H1 (cell line): ENCODE data around the gene SLC25A48. TPM values are rescaled to one million over a fixed set of nuclear protein-coding genes. Genes with fewer than 3 reads are reported as not detected.

Source experiments
- CTCF ChIA-PET: fragments of 300-600 bp; sonication (Branson Sonifier 250); formaldehyde crosslinking; loops from one replicate; lab custom pipeline; 2021; ENCODE audit not compliant: partially characterized antibody; lab: Charles Lee
- POLR2A ChIA-PET: fragments of 300-600 bp; sonication (Branson Sonifier 250); formaldehyde crosslinking; loops from one replicate; lab custom pipeline; 2021; ENCODE audit warnings: inconsistent platforms; ENCODE audit not compliant: partially characterized antibody; lab: Charles Lee
- DNase-seq, 2 experiments: peaks; one replicate each; pipeline versions ENCODE4 v3.0.0 to v3.0.0-alpha.2; 2010 to 2022; ENCODE audit warnings: low spot score in 2 of 2, low read depth in 1 of 2, mixed read lengths in 1 of 2
- FAIRE-seq: peaks from 2 replicates; lab custom pipeline; 2011; peaks lifted over from hg19 to GRCh38; lab: Jason Lieb, UNC
- H2AFZ ChIP-seq: 2 replicates; pipeline ENCODE4 v1.8.1; 2012; ENCODE audit warnings: low read length, inconsistent platforms
- H2AK5ac ChIP-seq: 2 replicates; pipeline ENCODE4 v1.6.1; 2013; ENCODE audit warnings: low read depth, low read length
- H2BK120ac ChIP-seq: replicated peaks from 2 replicates; pipeline ENCODE3; 2013; ENCODE audit warnings: low read depth, low read length, inconsistent platforms
- H2BK12ac ChIP-seq: 2 replicates; pipeline ENCODE4 v1.6.1; 2013; ENCODE audit warnings: low read depth, low read length
- H2BK15ac ChIP-seq: 2 replicates; pipeline ENCODE4 v1.6.1; 2013; ENCODE audit warnings: low read length
- H2BK20ac ChIP-seq: 2 replicates; pipeline ENCODE4 v1.6.1; 2013; ENCODE audit warnings: low read length
- H2BK5ac ChIP-seq: 2 replicates; pipeline ENCODE4 v1.6.1; 2013; ENCODE audit warnings: low read depth, low read length
- H3K14ac ChIP-seq: 2 replicates; pipeline ENCODE4 v1.6.1; 2013; ENCODE audit warnings: inconsistent platforms; ENCODE audit not compliant: insufficient read length
- H3K18ac ChIP-seq: 2 replicates; pipeline ENCODE4 v1.6.1; 2013; ENCODE audit warnings: low read length; ENCODE audit errors: extremely low read depth
- H3K23ac ChIP-seq: 2 replicates; pipeline ENCODE4 v1.6.1; 2013; ENCODE audit warnings: inconsistent platforms; ENCODE audit not compliant: insufficient read length
- H3K23me2 ChIP-seq: 2 replicates; pipeline ENCODE4 v1.6.1; 2013; ENCODE audit warnings: low read depth, low read length
- H3K27ac ChIP-seq: 2 replicates; pipeline ENCODE4 v1.6.1; 2011; ENCODE audit warnings: low read depth, low read length, inconsistent platforms
- H3K27me3 ChIP-seq, 4 experiments: replicated peaks in 1 of 4; 1 replicate in 1 of 4; 2 replicates in 3 of 4; pipeline versions ENCODE4 v1.6.1 to v1.8.1; 2011 to 2013; ENCODE audit warnings: low read length in 3 of 4, mild to moderate bottlenecking in 3 of 4, inconsistent platforms in 2 of 4, mixed read lengths in 2 of 4, moderate library complexity in 1 of 4; ENCODE audit not compliant: control insufficient read depth in 3 of 4, insufficient read depth in 3 of 4; ENCODE audit errors: extremely low read depth in 1 of 4
- H3K36me3 ChIP-seq, 4 experiments: 2 replicates each; pipeline versions ENCODE4 v1.6.1 to v1.8.1; 2011 to 2013; ENCODE audit warnings: mild to moderate bottlenecking in 4 of 4, low read length in 3 of 4, moderate library complexity in 2 of 4, control low read depth in 1 of 4, inconsistent platforms in 1 of 4; ENCODE audit not compliant: insufficient read depth in 4 of 4, control insufficient read depth in 2 of 4
- H3K4ac ChIP-seq: replicated peaks from 2 replicates; pipeline ENCODE3; 2013; ENCODE audit warnings: low read length, low read depth, mixed read lengths, inconsistent platforms; ENCODE audit not compliant: insufficient read length
- H3K4me1 ChIP-seq, 4 experiments: replicated peaks in 1 of 4; 1 replicate in 1 of 4; 2 replicates in 3 of 4; pipeline versions ENCODE4 v1.6.1 to v1.8.1; 2011 to 2013; ENCODE audit warnings: low read length in 3 of 4, inconsistent platforms in 2 of 4, mixed read lengths in 1 of 4; ENCODE audit not compliant: insufficient read depth in 4 of 4, control insufficient read depth in 3 of 4
- H3K4me2 ChIP-seq, 2 experiments: 2 replicates each; pipeline versions ENCODE4 v1.6.1 to v1.8.1; 2011 to 2013; ENCODE audit warnings: low read depth in 2 of 2, low read length in 2 of 2, control low read depth in 1 of 2, inconsistent platforms in 1 of 2, mild to moderate bottlenecking in 1 of 2; ENCODE audit not compliant: insufficient read depth in 1 of 2
- H3K4me3 ChIP-seq, 4 experiments: fragments of 200-600, 300-600 bp in 1 of 4; sonication (generic), shearing (Covaris generic), sonication (Bioruptor Twin) in 1 of 4; 2 replicates each; pipeline versions ENCODE4 v1.5.1 to v1.8.1; 2011 to 2016; ENCODE audit warnings: low read length in 4 of 4, low read depth in 3 of 4, control low read depth in 2 of 4, inconsistent platforms in 2 of 4, mild to moderate bottlenecking in 2 of 4, mixed read lengths in 1 of 4, moderate library complexity in 1 of 4; ENCODE audit not compliant: insufficient read depth in 2 of 4; ENCODE audit errors: extremely low read depth in 1 of 4
- H3K56ac ChIP-seq: replicated peaks from 2 replicates; pipeline ENCODE3; 2013; ENCODE audit warnings: low read depth, mild to moderate bottlenecking, mixed read lengths, low read length, inconsistent platforms; ENCODE audit not compliant: insufficient read length
- H3K79me1 ChIP-seq: 2 replicates; pipeline ENCODE4 v1.6.1; 2013; ENCODE audit warnings: low read depth, low read length, control low read depth
- H3K79me2 ChIP-seq, 2 experiments: 2 replicates each; pipeline versions ENCODE4 v1.6.1 to v1.8.1; 2012 to 2013; ENCODE audit warnings: low read length in 2 of 2, mild to moderate bottlenecking in 2 of 2, inconsistent platforms in 1 of 2; ENCODE audit not compliant: insufficient read depth in 2 of 2, control insufficient read depth in 1 of 2
- H3K9ac ChIP-seq, 4 experiments: replicated peaks in 1 of 4; 1 replicate in 1 of 4; 2 replicates in 3 of 4; pipeline versions ENCODE4 v1.6.1 to v1.8.1; 2011 to 2013; ENCODE audit warnings: low read depth in 3 of 4, low read length in 3 of 4, control low read depth in 2 of 4, mild to moderate bottlenecking in 2 of 4, moderate library complexity in 2 of 4, inconsistent platforms in 1 of 4; ENCODE audit errors: extremely low read depth in 1 of 4
- H3K9me3 ChIP-seq, 2 experiments: 2 replicates each; pipeline versions ENCODE4 v1.6.1 to v1.8.1; 2012 to 2013; ENCODE audit warnings: mild to moderate bottlenecking in 2 of 2, moderate library complexity in 2 of 2, control low read depth in 1 of 2, inconsistent platforms in 1 of 2, low read depth in 1 of 2, low read length in 1 of 2, mixed read lengths in 1 of 2; ENCODE audit not compliant: insufficient read depth in 2 of 2
- H4K20me1 ChIP-seq, 2 experiments: replicated peaks in 1 of 2; 2 replicates each; pipeline versions ENCODE3 to v1.8.1; 2011 to 2013; ENCODE audit warnings: inconsistent platforms in 2 of 2, low read length in 2 of 2, mild to moderate bottlenecking in 1 of 2; ENCODE audit not compliant: insufficient read depth in 2 of 2, control insufficient read depth in 1 of 2
- H4K5ac ChIP-seq: 2 replicates; pipeline ENCODE4 v1.6.1; 2013; ENCODE audit warnings: low read length, low read depth, mixed read lengths, inconsistent platforms; ENCODE audit not compliant: insufficient read length
- H4K8ac ChIP-seq: 2 replicates; pipeline ENCODE4 v1.8.0; 2013; ENCODE audit warnings: mild to moderate bottlenecking, moderate library complexity, low read length, inconsistent platforms; ENCODE audit not compliant: insufficient read depth; ENCODE audit errors: extremely low read depth
- H4K91ac ChIP-seq: replicated peaks from 2 replicates; pipeline ENCODE3; 2013; ENCODE audit warnings: low read length, mixed read lengths, inconsistent platforms; ENCODE audit not compliant: insufficient read length
- ATF3 ChIP-seq: IDR thresholded peaks from 2 replicates; pipeline ENCODE4 v1.6.1; 2011; ENCODE audit warnings: low read depth, mild to moderate bottlenecking, low read length; ENCODE audit not compliant: insufficient read depth
- RFX5 ChIP-seq: IDR thresholded peaks from 2 replicates; pipeline ENCODE4 v1.6.1; 2011; ENCODE audit warnings: low read depth, low read length, improper control_type of control experiment, borderline replicate concordance
- WGBS, 2 experiments: shearing (Covaris generic) in 1 of 2; methylation state at CpG; one replicate each; pipeline versions ENCODE4 v1.1.6 to v1.1.7; 2013 to 2015; ENCODE audit warnings: low lambda C conversion rate in 2 of 2, mixed read lengths in 2 of 2, inconsistent platforms in 1 of 2, low coverage in 1 of 2, missing lambda C conversion rate in 1 of 2; ENCODE audit not compliant: insufficient replicate concordance in 2 of 2, insufficient coverage in 1 of 2, insufficient read length in 1 of 2; ENCODE audit errors: extremely low coverage in 1 of 2, missing lambda C conversion rate in 1 of 2; 5-methylcytosine and 5-hydroxymethylcytosine counted together
- polyA plus RNA-seq, 7 experiments: library from polyadenylated mRNA; depleted of rRNA in 3 of 7; stranded (reverse) in 5 of 7; unstranded in 2 of 7; fragments of >200 nt in 5 of 7; fragments of 200-250 nt in 2 of 7; gene quantifications; 1 replicate in 5 of 7; 2 replicates in 1 of 7; 4 replicates in 1 of 7; pipeline versions ENCODE4 v1.2.1 to v1.2.3, GENCODE V29; 2011 to 2013; ENCODE audit warnings: missing spikeins in 2 of 7, mixed read lengths in 2 of 7
- total RNA-seq: library from RNA; stranded (reverse); fragmentation: NEBNext Ultra II Directional; extraction: Animal tissue kit (Norgen Biotek cat#: 25700); gene quantifications from 2 replicates; pipeline ENCODE4 v1.2.1, GENCODE V29; 2021

SLC25A48 gene
- total and polyA plus RNA-seq, 2 of the 8 experiments (the other 6 are each of a cell fraction or from before 2014, with no cell fraction given), result 1.3 to 1.8 TPM

GRCh38 chr5:135839566-135839965 is 5.1 kb downstream of the SLC25A48 start:
- Histone ChIP-seq H3K9ac (no peak overlapping the region), H3K4me2 (no peak overlapping the region), H3K27me3 (peaks cover 0 to 16% (median 10%) of the 10 kb centered on the region in 4 experiments; a peak in 6 of 7 replicates), H3K79me2 (no peaks in the 10 kb centered on the region), H2BK5ac (no peak overlapping the region), H3K14ac (no peak overlapping the region), H3K23ac (no peak overlapping the region), H3K23me2 (peaks cover 8% of the 10 kb centered on the region; the same call in 1 of the 2 replicates), H4K5ac (no peak overlapping the region), H3K4me3 (no peak overlapping the region), H3K4me1 (peaks cover 0 to 1% (median 0%) of the 10 kb centered on the region in 4 experiments; a peak in 1 of 7 replicates), H2AFZ (no peak overlapping the region), H3K9me3 (peaks cover 5 to 13% of the 10 kb centered on the region in 2 experiments; a peak in 2 of 4 replicates), H2AK5ac (no peak overlapping the region), H3K79me1 (no peaks in the 10 kb centered on the region), H3K27ac (no peak overlapping the region), H4K91ac (no peak overlapping the region), H2BK20ac (no peak overlapping the region), H2BK12ac (no peak overlapping the region), H2BK120ac (no peak overlapping the region), H3K4ac (no peak overlapping the region), H2BK15ac (no peak overlapping the region), H4K8ac (no peak overlapping the region), H3K36me3 (no peaks in the 10 kb centered on the region), H3K18ac (no peak overlapping the region), H4K20me1 (no peaks in the 10 kb centered on the region), H3K56ac (no peak overlapping the region)
- no peak for DNase-seq
- TF ChIP-seq RFX5 (no peak), ATF3 (no peak)
- CTCF ChIA-PET, result interaction anchor here (1.2 to 2.1 kb wide), 3 partner anchors 9 to 279 kb away, joined by 3 to 11 read pairs (median 6); no protein-coding TSS in a partner anchor
- 90% methylated on average over 4 of the region's 4 CpGs; no CpG with 5 or more reads in 1 of the 2 experiments for WGBS, 2 experiments
- FAIRE-seq, result no peak
- POLR2A ChIA-PET, result no interaction called here
